Left ventricle myocardium inferior (tissue), 1 donor: ENCODE measurements around the gene ZNF350. TPM values are rescaled to one million over a fixed set of nuclear protein-coding genes. Genes with fewer than 3 reads are reported as not detected.
"Not testable (repeated sequence)": the region's sequence is repeated elsewhere in the genome, so short reads cannot be mapped to it uniquely, and the experiment has no call there.

ENCODE experiments used
- DNase-seq: peaks from one replicate; pipeline ENCODE4 v3.0.0-alpha.2; 2020
- H3K27ac ChIP-seq: fragments of 200-600 bp; replicated peaks from 2 replicates; pipeline ENCODE4 v1.8.0; 2021
- H3K27me3 ChIP-seq: fragments of 200-600 bp; 2 replicates; pipeline ENCODE4 v1.8.0; 2021; ENCODE audit warnings: low read depth
- H3K36me3 ChIP-seq: fragments of 200-600 bp; 2 replicates; pipeline ENCODE4 v1.8.0; 2021
- H3K4me1 ChIP-seq: fragments of 200-600 bp; 2 replicates; pipeline ENCODE4 v1.8.0; 2021
- H3K4me3 ChIP-seq: fragments of 200-600 bp; 2 replicates; pipeline ENCODE4 v1.8.0; 2021; ENCODE audit warnings: mild to moderate bottlenecking, moderate library complexity
- H3K9me3 ChIP-seq: fragments of 200-600 bp; replicated peaks from 2 replicates; pipeline ENCODE4 v1.8.0; 2021
- CTCF ChIP-seq: fragments of 200-600 bp; IDR thresholded peaks from 2 replicates; pipeline ENCODE4 v1.8.0; 2021; ENCODE audit warnings: antibody characterized with exemption, mild to moderate bottlenecking, borderline replicate concordance
- intact Hi-C: fragments of 100-400 bp; cut with micrococcal nuclease; formaldehyde crosslinking; loops from one replicate; pipeline ENCODE4 v1.11.0; 2022
- total RNA-seq: library from RNA; stranded (reverse); fragmentation: NEBNext Ultra II Directional; extraction: Animal tissue kit (Norgen Biotek cat#: 25700); gene quantifications from one replicate; pipeline ENCODE4 v1.2.1, GENCODE V29; 2021
- donor health status: DM: no; HTN: yes; CAD: no; lungs with severe emphysema.

The ZNF350 gene
- total RNA-seq, 1 donor from 2014 or later: 8.0 TPM

GRCh38 chr19:51977346-51977745, 9.3 kb downstream of the ZNF350 start:
- intact Hi-C loops: no loop called here
- peaks cover 98% of the 10 kb centered on the region for H3K9me3 ChIP-seq
- H3K4me1 ChIP-seq: peaks cover 11% of the 10 kb centered on the region
- H3K4me3 ChIP-seq: no peak overlapping the region
- peak overlapping the region; percentile 17 for H3K27ac ChIP-seq
- no peaks in the 10 kb centered on the region for H3K27me3 ChIP-seq
- peaks cover 96% of the 10 kb centered on the region for H3K36me3 ChIP-seq
- no peak for TF ChIP-seq CTCF
- DNase-seq: no peak

- no peak for DNase-seq
- H3K36me3 ChIP-seq: peaks cover 98% of the 10 kb centered on the region
- peaks cover 11% of the 10 kb centered on the region for H3K4me1 ChIP-seq
- intact Hi-C loops: no loop called here
- peaks cover 98% of the 10 kb centered on the region for H3K9me3 ChIP-seq
- H3K27me3 ChIP-seq: no peaks in the 10 kb centered on the region
- TF ChIP-seq CTCF: no peak
- peak overlapping the region; percentile 17 for H3K27ac ChIP-seq
- H3K4me3 ChIP-seq: no peak overlapping the region
These were observed 9.8 kb downstream of the ZNF350 start for GRCh38 chr19:51976852-51977251.

- DNase-seq, H3K27me3 ChIP-seq, H3K27ac ChIP-seq, H3K4me3 ChIP-seq, intact Hi-C loops: not testable (repeated sequence)
- peaks cover 100% of the 10 kb centered on the region for H3K9me3 ChIP-seq
- H3K36me3 ChIP-seq: peaks cover 98% of the 10 kb centered on the region
- H3K4me1 ChIP-seq: peaks cover 11% of the 10 kb centered on the region
These were observed 10.9 kb downstream of the ZNF350 start for GRCh38 chr19:51975787-51976186.

GRCh38 chr19:51971624-51972023, 15.0 kb downstream of the ZNF350 start:
- no peak for TF ChIP-seq CTCF
- H3K27me3 ChIP-seq: no peaks in the 10 kb centered on the region
- intact Hi-C loops: no loop called here
- H3K9me3 ChIP-seq: peaks cover 100% of the 10 kb centered on the region
- peaks cover 98% of the 10 kb centered on the region for H3K36me3 ChIP-seq
- H3K4me1 ChIP-seq: peaks cover 1% of the 10 kb centered on the region
- no peak for DNase-seq
- H3K4me3 ChIP-seq: no peak overlapping the region
- no peak overlapping the region for H3K27ac ChIP-seq

GRCh38 chr19:51970718-51971117, 15.9 kb downstream of the ZNF350 start:
- Histone ChIP-seq H3K27ac (no peak overlapping the region), H3K9me3 (peaks cover 100% of the 10 kb centered on the region), H3K27me3 (no peaks in the 10 kb centered on the region), H3K4me1 (no peaks in the 10 kb centered on the region), H3K4me3 (no peak overlapping the region), H3K36me3 (peaks cover 100% of the 10 kb centered on the region)
- TF ChIP-seq CTCF: no peak
- no peak for DNase-seq
- intact Hi-C loops: no loop called here

GRCh38 chr19:51965583-51965982, 21.1 kb downstream of the ZNF350 start:
- TF ChIP-seq CTCF: no peak
- Histone ChIP-seq H3K4me3 (no peak overlapping the region), H3K27ac (no peak overlapping the region), H3K27me3 (no peaks in the 10 kb centered on the region), H3K9me3 (peaks cover 100% of the 10 kb centered on the region), H3K36me3 (peaks cover 93% of the 10 kb centered on the region), H3K4me1 (peaks cover 7% of the 10 kb centered on the region)
- intact Hi-C loops: no loop called here
- DNase-seq: no peak

- H3K27me3 ChIP-seq, H3K27ac ChIP-seq, intact Hi-C loops, DNase-seq, H3K4me3 ChIP-seq: not testable (repeated sequence)
- Histone ChIP-seq H3K36me3 (peaks cover 44% of the 10 kb centered on the region), H3K9me3 (peaks cover 98% of the 10 kb centered on the region), H3K4me1 (peaks cover 12% of the 10 kb centered on the region)
These were observed 25.9 kb downstream of the ZNF350 start for GRCh38 chr19:51960621-51961233.
